Measurements from ENCODE around the gene MMP27. TPM values are rescaled to one million over a fixed set of nuclear protein-coding genes. Genes with fewer than 3 reads are reported as not detected.

The MMP27 gene
- total RNA-seq, 2 donors from 2014 or later, result 0.16 TPM; not detected in 1

DNA sequence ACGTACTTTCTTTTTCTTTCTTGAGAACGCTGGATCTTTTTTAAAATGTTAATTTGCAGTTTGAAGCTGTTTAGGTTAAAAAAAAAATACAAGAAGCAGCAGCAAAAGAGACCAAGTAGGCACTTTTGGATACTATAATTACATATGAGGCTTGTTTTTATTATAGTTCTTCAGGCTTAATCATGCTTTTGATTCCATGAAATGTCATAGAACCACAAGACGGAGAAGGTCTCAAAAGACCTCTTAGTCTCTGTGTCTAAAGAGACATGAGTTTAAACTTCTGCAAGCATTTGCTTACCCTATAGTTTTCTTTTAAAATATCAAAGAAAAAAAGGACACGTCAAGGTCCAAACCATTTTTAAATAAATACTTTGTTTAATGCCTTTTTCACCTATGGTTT is 61.6 kb downstream of the MMP27 start:
- Histone ChIP-seq H3K9me3 (no peaks in the 10 kb centered on the region), H3K27ac (no peak overlapping the region), H3K27me3 (no peaks in the 10 kb centered on the region), H3K4me3 (no peak overlapping the region), H3K36me3 (no peaks in the 10 kb centered on the region), H3K9ac (ENCODE audit: low read depth in 2 of 2, low read length in 2 of 2) (no peak overlapping the region), H3K4me1 (no peaks in the 10 kb centered on the region)
- intact Hi-C loops (cut with DNase I), result no loop called here
- no peak for DNase-seq
- no peak for TF ChIP-seq CTCF (IDR thresholded peaks at IDR 0.05)

Other genes starting within 250 kb of the MMP27 start
- gene MMP7, start 175.0 kb downstream of the MMP27 start, total RNA-seq, result 1 to 10 TPM in 1 of 2 donors, under 1 TPM in 1; 0.29 to 1.4 TPM
- gene MMP20, start 80.4 kb downstream of the MMP27 start, total RNA-seq, result not detected
- not detected for gene MMP8, start 19.2 kb upstream of the MMP27 start, total RNA-seq
- under 1 TPM in 1 of 2 donors, not detected in 1; 0.40 TPM for gene MMP10, start 74.9 kb upstream of the MMP27 start, total RNA-seq
- gene MMP1, start 92.4 kb upstream of the MMP27 start, total RNA-seq, result 1 to 10 TPM in 1 of 2 donors, under 1 TPM in 1; 0.42 to 2.9 TPM
- gene MMP3, start 137.8 kb upstream of the MMP27 start, total RNA-seq, result 1 to 10 TPM; 1.1 to 1.6 TPM
- 10 to 100 TPM in 1 of 2 donors, 1 to 10 TPM in 1; 2.3 to 11.7 TPM for gene MMP12, start 169.2 kb upstream of the MMP27 start, total RNA-seq
- not detected for gene MMP13, start 250.0 kb upstream of the MMP27 start, total RNA-seq